ENCODE measurements around the gene HOXA13. TPM values are rescaled to one million over a fixed set of nuclear protein-coding genes. Genes with fewer than 3 reads are reported as not detected.

HOXA13 gene
- total and polyA plus RNA-seq, 2 experiments from 2014 or later, result 6.2 to 14.2 TPM

DNA sequence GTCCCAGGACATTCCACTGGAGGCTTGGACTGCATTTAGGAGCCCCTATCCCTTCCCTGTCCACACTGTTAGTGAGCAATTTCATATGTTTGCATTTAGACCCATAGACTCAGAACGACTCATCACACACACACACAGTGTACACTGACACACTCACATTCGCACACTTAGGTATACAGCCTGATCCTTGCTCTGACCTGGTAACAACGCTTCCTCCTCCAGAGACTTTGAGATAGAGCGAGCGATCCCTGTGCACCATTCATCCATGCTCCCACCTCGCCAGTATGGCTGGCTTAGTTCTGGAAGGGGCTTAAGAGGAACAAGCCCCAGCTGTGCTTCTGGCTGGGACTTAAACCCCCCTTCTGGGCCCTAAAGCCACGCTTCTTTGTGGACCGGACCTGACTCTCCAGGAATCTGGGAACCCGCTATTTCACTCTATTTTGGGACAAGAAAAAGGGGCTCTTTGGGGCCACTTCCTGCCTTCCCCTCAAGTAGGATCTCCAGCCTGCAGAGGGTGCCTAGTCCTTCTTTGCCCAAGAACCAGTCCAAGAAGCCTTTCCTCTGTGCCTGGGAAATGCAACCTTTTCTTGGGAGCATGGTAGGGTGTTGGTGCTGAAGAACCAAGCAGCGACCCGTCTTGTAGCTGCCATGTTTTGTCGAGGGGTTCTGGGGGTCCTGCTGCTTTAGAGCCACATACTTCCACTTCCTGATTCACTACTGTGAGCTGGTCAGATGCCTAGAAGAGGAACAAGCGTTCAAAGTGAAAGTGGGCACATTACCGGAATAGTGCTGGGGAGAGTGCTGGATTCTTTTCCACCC is 1.1 kb upstream of the HOXA13 start:
- H3K4me2 ChIP-seq, result peak overlapping the region; percentile 90

DNA sequence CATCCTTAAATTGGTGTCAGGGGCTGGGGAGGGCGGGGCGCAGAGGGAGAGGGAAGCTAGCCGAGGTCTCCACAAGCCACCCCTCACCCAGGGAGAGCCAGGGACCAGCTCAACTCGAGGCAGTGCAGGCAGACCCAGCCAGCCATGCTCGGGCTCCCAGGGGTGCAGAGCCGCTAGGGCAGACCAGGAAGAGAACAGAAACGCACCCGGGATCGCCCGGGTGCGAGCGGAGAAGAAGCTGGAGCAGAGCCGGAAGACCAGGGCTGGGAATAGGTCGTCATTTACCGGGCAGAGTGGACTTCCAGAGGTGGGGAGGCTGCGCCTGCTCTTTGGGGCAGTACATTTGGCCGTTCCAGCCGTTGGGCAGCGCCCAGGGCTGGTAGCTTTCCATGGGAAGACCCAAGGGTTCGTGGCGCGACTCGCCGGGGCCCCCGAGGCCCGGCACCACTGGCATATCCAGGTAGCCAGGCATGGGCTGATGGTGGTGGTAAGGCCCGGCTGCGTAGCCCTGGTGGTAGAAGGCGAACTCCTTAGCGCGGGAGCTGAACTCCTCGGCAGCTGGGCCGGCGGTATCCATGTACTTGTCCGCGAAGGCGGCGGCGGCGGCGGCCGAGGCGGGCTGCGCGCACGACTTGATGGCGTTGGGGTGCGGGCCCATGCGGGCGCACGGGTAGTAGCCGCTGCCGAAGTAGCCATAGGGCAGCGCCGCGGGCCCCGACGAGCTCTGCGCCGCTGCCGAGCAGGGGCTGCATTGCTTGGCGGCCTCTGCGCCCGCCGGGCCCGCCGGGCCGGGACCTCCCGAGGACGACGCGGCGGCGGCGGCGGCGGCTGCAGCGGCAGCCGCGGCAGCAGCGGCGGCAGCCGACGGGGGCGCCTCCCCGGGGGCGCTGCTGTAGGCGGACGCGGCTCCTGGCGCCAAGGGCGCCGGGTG is 755 bp downstream of the HOXA13 start:
- Histone ChIP-seq H3K27ac (peak overlapping the region; percentile 36), H3K27me3 (peaks cover 80% of the 10 kb centered on the region), H3K4me2 (peak overlapping the region; percentile 96), H3K79me2 (peaks cover 80% of the 10 kb centered on the region), H3K4me1 (ENCODE audit: insufficient read depth) (no peaks in the 10 kb centered on the region), H3K9me2 (replicated peaks; ENCODE audit: insufficient read depth) (no peaks in the 10 kb centered on the region), H3K4me3 (peak overlapping the region; percentile 25), H4K20me1 (ENCODE audit: insufficient read depth, poor library complexity, severe bottlenecking) (peaks cover 36% of the 10 kb centered on the region), H3K9me3 (ENCODE audit: low read depth) (no peaks in the 10 kb centered on the region), H2AFZ (no peak overlapping the region), H3K36me3 (replicated peaks; ENCODE audit: insufficient read depth, low read depth) (no peaks in the 10 kb centered on the region)
- DNase-seq (ENCODE audit: low spot score), result no peak
- WGBS (ENCODE audit: low lambda C conversion rate, missing lambda C conversion rate), result 4% methylated on average over 69 of the region's 93 CpGs
- TF ChIP-seq, protein P1, sequence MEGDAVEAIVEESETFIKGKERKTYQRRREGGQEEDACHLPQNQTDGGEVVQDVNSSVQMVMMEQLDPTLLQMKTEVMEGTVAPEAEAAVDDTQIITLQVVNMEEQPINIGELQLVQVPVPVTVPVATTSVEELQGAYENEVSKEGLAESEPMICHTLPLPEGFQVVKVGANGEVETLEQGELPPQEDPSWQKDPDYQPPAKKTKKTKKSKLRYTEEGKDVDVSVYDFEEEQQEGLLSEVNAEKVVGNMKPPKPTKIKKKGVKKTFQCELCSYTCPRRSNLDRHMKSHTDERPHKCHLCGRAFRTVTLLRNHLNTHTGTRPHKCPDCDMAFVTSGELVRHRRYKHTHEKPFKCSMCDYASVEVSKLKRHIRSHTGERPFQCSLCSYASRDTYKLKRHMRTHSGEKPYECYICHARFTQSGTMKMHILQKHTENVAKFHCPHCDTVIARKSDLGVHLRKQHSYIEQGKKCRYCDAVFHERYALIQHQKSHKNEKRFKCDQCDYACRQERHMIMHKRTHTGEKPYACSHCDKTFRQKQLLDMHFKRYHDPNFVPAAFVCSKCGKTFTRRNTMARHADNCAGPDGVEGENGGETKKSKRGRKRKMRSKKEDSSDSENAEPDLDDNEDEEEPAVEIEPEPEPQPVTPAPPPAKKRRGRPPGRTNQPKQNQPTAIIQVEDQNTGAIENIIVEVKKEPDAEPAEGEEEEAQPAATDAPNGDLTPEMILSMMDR (IDR thresholded peaks at IDR 0.05; ENCODE audit: poor library complexity), result no peak
- peak; percentile 63 for TF ChIP-seq EZH2 (IDR thresholded peaks at IDR 0.05; ENCODE audit: borderline replicate concordance)

More for the DNA sequence above, 1.1 kb upstream of the HOXA13 start:
- peaks cover 80% of the 10 kb centered on the region for H3K79me2 ChIP-seq
- TF ChIP-seq, protein P1 (IDR thresholded peaks at IDR 0.05; ENCODE audit: poor library complexity), result no peak
- no peak for TF ChIP-seq EZH2phosphoT487 (IDR thresholded peaks at IDR 0.05; ENCODE audit: low read depth, severe bottlenecking, unreplicated experiment)
- TF ChIP-seq EZH2 (IDR thresholded peaks at IDR 0.05; ENCODE audit: borderline replicate concordance), result no peak
- peak overlapping the region; percentile 82 for H3K27ac ChIP-seq
- 13% methylated on average over 14 of the region's 14 CpGs for WGBS (ENCODE audit: low lambda C conversion rate, missing lambda C conversion rate)
- peaks cover 22% of the 10 kb centered on the region for H4K20me1 ChIP-seq (ENCODE audit: insufficient read depth, poor library complexity, severe bottlenecking)
- peak overlapping the region; percentile 57 for H3K4me3 ChIP-seq
- H3K36me3 ChIP-seq (replicated peaks; ENCODE audit: insufficient read depth, low read depth), result no peaks in the 10 kb centered on the region
- no peak overlapping the region for H2AFZ ChIP-seq
- peaks cover 82% of the 10 kb centered on the region for H3K27me3 ChIP-seq
- DNase-seq (ENCODE audit: low spot score), result no peak
- H3K9me3 ChIP-seq (ENCODE audit: low read depth), result no peaks in the 10 kb centered on the region
- peaks cover 4% of the 10 kb centered on the region for H3K4me1 ChIP-seq (ENCODE audit: insufficient read depth)
- no peaks in the 10 kb centered on the region for H3K9me2 ChIP-seq (replicated peaks; ENCODE audit: insufficient read depth)

DNA sequence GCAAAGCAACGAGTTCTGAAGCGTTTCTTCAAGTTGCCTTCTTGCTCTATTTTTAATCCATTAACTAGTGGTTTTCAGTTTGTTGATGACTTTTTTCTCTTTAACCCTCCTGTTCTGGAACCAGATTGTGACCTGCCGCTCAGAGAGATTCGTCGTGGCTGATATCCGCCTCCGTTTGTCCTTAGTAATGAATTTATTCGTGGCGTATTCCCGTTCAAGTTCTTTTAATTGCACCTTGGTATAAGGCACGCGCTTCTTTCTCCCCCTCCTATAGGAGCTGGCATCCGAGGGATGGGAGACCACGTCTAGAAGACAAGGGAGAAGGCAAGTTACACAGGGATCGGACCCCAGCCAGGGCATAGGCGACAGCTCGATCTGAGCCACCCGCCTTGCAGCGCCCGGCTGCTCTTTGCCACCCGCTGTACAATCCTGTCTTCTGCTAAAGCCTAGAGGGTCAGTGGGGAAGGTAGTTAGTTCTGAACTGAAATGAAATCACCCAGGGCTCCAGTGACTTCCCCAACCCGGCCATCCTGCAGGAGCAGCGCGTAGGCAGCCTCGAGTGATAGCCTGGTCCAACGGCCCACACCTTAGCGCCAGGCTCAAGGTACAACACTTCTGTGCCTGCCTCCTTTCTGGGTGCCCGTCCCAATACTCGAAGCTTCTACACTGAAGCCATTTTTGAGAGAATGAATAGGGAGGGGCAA is 1.6 kb downstream of the HOXA13 start:
- Histone ChIP-seq H3K79me2 (peaks cover 84% of the 10 kb centered on the region), H3K9me2 (replicated peaks; ENCODE audit: insufficient read depth) (no peaks in the 10 kb centered on the region), H3K36me3 (replicated peaks; ENCODE audit: insufficient read depth, low read depth) (no peaks in the 10 kb centered on the region), H3K9me3 (ENCODE audit: low read depth) (no peaks in the 10 kb centered on the region), H3K4me1 (ENCODE audit: insufficient read depth) (no peaks in the 10 kb centered on the region), H4K20me1 (ENCODE audit: insufficient read depth, poor library complexity, severe bottlenecking) (peaks cover 36% of the 10 kb centered on the region), H3K4me2 (peak overlapping the region; percentile 96), H3K27me3 (peaks cover 80% of the 10 kb centered on the region), H3K4me3 (peak overlapping the region; percentile 25), H2AFZ (no peak overlapping the region), H3K27ac (peak overlapping the region; percentile 36)
- 11% methylated on average over 29 of the region's 29 CpGs for WGBS (ENCODE audit: low lambda C conversion rate, missing lambda C conversion rate)
- TF ChIP-seq, protein P1 (IDR thresholded peaks at IDR 0.05; ENCODE audit: poor library complexity), result no peak
- peak; percentile 85 for TF ChIP-seq EZH2 (IDR thresholded peaks at IDR 0.05; ENCODE audit: borderline replicate concordance)
- TF ChIP-seq EZH2phosphoT487 (IDR thresholded peaks at IDR 0.05; ENCODE audit: low read depth, severe bottlenecking, unreplicated experiment), result no peak
- no peak for DNase-seq (ENCODE audit: low spot score)

All from hepatocyte (in vitro differentiated cells).